DND-41 (cell line): Measurements from ENCODE around the gene ANKRD12.

ENCODE experiments used
- EZH2 ChIP-seq: IDR thresholded peaks from 3 replicates; pipeline ENCODE4 v1.6.1; 2012; ENCODE audit warnings: borderline replicate concordance, low read depth, mild to moderate bottlenecking, moderate library complexity, low read length, inconsistent platforms; ENCODE audit not compliant: severe bottlenecking
- TF ChIP-seq, protein P1 (sequence below): IDR thresholded peaks from 2 replicates; pipeline ENCODE4 v1.5.1; 2012; ENCODE audit warnings: borderline replicate concordance, low read length, moderate library complexity, mild to moderate bottlenecking; ENCODE audit not compliant: poor library complexity, severe bottlenecking; ENCODE audit errors: extremely low read depth

DNA sequence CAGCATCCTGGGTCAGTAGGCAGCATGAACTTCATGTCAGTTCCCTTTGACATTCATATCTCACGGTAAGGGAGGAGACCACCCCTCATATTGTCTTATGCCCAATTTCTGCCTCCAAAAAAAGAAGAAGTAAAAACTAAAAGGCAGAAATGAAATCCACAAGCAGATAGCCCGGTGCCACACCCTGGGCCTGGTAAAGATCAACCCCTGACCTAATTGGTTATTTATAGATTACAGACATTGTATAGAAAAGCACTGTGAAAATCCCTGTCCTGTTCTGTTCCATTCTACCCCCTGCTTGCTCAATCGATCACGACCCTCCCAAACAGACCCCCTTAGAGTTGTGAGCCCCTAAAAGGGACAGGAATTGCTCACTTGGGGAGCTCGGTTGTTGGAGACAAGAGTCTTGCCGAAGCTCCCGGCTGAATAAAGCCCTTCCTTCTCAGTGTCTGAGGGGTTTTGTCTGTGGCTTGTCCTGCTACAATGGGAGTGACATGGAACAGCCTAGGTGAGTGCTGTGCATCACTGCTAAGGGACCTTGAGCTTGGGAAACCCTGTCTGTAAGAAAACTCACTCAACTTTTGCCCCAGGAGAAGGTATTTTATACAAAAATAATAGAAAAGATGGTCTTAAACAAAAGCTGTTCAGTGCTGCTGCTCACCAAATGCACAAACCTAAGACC is 23.0 kb upstream of the ANKRD12 start:
- TF ChIP-seq, protein P1, sequence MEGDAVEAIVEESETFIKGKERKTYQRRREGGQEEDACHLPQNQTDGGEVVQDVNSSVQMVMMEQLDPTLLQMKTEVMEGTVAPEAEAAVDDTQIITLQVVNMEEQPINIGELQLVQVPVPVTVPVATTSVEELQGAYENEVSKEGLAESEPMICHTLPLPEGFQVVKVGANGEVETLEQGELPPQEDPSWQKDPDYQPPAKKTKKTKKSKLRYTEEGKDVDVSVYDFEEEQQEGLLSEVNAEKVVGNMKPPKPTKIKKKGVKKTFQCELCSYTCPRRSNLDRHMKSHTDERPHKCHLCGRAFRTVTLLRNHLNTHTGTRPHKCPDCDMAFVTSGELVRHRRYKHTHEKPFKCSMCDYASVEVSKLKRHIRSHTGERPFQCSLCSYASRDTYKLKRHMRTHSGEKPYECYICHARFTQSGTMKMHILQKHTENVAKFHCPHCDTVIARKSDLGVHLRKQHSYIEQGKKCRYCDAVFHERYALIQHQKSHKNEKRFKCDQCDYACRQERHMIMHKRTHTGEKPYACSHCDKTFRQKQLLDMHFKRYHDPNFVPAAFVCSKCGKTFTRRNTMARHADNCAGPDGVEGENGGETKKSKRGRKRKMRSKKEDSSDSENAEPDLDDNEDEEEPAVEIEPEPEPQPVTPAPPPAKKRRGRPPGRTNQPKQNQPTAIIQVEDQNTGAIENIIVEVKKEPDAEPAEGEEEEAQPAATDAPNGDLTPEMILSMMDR, result no peak
- TF ChIP-seq EZH2, result no peak
